22Rv1 (cell line): ENCODE measurements around the gene HOMEZ.

ENCODE experiments used
- H3K27ac ChIP-seq: fragments of 450-650 bp; 2 replicates; pipeline ENCODE4 v1.5.1; 2017
- ZFX ChIP-seq: fragments of 450-650 bp; IDR thresholded peaks from 2 replicates; pipeline ENCODE4 v1.6.1; 2017; ENCODE audit warnings: antibody characterized with exemption, borderline replicate concordance
- TF ChIP-seq, protein P1 (sequence below): fragments of 450-650 bp; IDR thresholded peaks from 2 replicates; pipeline ENCODE4 v1.5.1; 2017; ENCODE audit warnings: mild to moderate bottlenecking

Gene HOMEZ

DNA sequence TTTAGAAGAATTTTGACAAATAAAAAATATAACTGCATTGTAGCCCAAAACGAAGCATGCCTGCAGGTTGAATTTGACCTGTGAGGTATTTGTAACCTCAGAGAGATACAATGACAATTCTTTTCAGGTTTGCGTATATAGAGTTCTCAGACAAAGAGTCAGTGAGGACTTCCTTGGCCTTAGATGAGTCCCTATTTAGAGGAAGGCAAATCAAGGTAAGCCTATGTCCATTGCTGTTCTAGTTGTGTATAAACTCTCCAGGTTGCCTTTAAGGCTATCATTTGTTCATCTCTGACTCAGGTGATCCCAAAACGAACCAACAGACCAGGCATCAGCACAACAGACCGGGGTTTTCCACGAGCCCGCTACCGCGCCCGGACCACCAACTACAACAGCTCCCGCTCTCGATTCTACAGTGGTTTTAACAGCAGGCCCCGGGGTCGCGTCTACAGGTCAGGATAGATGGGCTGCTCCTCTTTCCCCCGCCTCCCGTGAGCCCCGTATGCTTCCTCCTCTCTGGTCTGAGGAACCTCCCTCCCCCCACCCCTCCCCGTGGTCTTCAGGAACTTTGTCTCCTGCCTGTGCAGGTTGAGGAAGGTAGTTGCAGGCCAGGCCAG lies 38.0 kb upstream of the HOMEZ start:
- TF ChIP-seq, protein P1, sequence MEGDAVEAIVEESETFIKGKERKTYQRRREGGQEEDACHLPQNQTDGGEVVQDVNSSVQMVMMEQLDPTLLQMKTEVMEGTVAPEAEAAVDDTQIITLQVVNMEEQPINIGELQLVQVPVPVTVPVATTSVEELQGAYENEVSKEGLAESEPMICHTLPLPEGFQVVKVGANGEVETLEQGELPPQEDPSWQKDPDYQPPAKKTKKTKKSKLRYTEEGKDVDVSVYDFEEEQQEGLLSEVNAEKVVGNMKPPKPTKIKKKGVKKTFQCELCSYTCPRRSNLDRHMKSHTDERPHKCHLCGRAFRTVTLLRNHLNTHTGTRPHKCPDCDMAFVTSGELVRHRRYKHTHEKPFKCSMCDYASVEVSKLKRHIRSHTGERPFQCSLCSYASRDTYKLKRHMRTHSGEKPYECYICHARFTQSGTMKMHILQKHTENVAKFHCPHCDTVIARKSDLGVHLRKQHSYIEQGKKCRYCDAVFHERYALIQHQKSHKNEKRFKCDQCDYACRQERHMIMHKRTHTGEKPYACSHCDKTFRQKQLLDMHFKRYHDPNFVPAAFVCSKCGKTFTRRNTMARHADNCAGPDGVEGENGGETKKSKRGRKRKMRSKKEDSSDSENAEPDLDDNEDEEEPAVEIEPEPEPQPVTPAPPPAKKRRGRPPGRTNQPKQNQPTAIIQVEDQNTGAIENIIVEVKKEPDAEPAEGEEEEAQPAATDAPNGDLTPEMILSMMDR = no peak
- no peak for TF ChIP-seq ZFX
- peak overlapping the region; percentile 96; the same call in 1 of the 2 replicates for H3K27ac ChIP-seq

DNA sequence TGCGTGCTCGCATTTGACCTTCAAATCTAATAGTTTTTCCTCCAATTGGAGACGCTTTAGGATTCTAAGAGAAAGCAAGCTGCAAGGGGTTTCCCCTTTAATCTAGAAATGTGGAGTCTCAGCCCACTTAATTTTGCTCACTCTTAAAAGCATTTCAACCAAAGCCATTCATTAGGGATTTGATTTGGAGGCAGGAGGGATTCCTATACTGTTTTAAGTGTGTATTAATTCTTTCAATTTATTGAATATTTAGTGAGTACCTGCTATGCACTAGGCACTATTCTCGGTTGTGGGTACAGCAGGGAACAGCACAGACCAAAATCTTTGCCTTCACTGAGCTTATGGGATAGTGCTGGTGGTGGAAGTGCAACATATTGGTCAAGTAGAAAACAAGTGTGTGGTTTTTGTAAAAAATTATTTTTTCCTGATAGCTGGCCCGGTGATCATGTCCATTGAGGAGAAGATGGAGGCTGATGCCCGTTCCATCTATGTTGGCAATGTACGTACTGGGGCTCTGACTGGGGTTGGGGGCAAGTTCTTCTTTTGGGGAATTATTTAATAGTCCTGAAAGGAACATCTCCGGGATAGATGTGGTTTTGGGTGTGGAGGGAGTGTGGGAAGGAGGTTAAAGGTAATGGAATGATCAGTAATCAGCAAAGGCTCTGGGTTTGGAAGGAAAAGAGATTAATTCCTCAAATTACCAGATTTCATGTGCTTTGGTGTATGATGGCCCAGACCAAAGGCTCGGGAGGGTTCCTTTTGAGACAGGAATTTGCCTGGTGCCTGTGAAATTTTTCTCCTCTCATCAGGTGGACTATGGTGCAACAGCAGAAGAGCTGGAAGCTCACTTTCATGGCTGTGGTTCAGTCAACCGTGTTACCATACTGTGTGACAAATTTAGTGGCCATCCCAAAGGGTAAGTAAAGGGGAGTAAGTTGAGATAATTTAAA lies 36.9 kb upstream of the HOMEZ start:
- H3K27ac ChIP-seq = peak overlapping the region; percentile 96
- no peak for TF ChIP-seq ZFX
- TF ChIP-seq, protein P1 = no peak

DNA sequence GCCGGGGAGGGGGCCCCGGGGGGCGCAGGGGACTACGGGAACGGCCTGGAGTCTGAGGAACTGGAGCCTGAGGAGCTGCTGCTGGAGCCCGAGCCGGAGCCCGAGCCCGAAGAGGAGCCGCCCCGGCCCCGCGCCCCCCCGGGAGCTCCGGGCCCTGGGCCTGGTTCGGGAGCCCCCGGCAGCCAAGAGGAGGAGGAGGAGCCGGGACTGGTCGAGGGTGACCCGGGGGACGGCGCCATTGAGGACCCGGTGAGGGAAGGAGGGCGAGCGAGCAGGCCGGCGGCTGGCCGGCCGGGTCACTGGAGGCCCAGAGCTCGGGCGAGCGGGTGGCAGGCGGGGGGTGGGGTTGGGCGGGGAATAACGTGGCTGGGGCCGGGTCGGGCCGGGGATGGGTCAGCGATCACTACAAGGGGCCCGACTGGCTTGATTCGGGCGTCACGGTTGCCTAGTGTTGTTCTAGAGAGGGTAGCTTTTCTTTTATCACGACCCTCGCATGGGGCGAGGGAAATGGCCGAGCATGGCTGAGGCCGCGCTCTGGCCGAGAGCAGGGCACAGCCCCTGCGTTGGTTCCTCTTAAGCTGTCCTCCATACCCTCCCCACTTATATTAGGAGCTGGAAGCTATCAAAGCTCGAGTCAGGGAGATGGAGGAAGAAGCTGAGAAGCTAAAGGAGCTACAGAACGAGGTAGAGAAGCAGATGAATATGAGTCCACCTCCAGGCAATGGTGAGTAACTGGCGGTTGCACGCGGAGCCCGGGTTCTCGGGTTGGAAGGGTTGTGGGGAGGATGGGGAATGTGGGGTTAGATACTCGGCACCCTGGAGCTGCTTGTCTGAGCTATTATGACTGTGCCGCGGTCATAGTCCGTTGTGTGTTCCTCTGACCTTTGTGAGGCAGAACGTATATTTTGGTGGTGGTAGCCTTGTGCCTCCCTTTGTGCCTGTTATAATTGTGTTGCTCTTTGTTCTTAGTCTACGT lies 35.9 kb upstream of the HOMEZ start:
- TF ChIP-seq, protein P1 = peak; percentile 5; the same call in 1 of the 2 replicates
- TF ChIP-seq ZFX = no peak
- H3K27ac ChIP-seq = peak overlapping the region; percentile 96

DNA sequence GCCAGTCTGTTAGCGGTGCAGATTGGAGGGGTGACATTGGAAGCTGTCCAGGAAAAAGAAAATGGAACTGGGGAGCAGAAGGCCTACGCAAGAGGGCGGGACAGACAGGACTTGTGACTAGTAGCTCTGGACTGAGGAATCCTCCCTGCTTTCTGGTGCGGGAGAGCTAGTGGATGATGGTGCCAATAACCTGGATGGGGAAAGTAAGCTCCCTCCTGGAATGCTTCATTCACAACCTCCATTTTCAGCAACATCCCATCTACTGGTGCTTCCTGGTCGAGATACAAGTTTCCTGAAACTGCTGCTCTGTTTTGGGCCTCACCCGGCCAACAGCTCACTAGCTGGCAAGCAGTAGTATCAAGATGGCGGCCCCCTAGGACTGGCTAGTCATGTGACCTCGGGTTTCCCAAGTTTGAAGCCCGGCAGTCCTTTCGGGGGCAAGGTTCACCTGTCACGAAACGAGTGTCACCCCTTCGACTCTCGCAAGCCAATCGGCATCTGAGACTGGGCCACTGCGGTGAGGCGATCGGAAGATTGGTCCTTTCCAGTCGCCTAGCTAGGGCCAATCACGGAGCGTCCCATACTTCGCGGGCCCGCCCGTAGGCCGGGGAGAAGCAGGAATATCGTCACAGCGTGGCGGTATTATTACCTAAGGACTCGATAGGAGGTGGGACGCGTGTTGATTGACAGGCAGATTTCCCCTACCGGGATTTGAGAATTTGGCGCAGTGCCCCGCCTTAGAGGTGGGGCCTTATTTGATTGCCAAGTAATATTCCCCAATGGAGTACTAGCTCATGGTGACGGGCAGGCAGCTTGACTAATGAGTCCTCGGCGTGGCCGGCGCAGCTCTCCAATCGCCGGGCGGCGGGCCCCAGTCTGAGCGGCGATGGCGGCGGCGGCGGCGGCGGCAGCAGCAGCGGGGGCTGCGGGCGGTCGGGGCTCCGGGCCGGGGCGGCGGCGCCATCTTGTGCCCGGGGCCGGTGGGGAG lies 34.9 kb upstream of the HOMEZ start, which contains the start of gene PABPN1:
PABPN1 (plus strand) TSS at position 874 of the 988 bp plus-strand sequence; CDS start at position 887, 13 bp downstream.
- TF ChIP-seq, protein P1 = no peak; the same call in 1 of the 2 replicates
- no peak for TF ChIP-seq ZFX
- peak within 1 kb of the TSS; percentile 96 for H3K27ac ChIP-seq

DNA sequence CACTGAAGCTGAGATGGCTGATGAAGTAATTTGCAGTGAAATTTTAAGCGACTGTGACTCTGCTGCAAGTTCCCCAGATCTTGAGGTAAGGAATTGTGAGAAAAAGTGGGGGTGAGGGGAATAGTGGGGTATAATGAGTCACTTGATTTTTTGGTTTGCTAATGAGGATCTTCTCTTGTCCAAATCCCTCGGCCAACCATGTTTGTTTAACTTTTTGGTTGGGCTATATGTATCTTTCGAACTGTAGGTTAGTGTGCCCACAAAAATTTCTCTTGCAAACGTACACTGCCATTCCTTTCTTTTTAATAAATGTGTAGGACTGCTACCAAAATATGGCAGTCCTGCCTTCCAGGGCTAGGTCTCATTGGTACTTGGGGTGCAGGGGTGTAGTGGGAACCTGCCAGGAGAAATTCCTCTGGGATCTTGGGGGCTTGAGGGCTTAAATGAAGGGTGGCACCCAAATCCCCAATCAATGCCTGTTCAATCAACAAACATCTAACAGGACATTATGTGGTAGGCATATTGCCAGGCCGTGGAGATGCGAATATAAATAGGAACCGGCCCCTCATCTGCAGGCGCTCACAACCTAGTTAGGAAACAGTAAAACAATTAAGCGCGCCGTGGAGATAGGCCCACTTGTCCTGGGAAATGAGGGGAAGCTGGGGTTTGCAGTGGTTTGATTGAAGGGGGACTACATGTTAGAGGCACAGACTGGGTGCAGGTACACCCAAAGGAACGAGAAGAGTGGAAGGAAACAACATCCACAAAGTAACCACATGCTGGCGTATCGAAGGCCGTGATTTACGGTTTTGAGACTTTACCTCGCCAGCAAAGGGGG lies 34.0 kb upstream of the HOMEZ start:
- H3K27ac ChIP-seq = peak overlapping the region; percentile 96
- no peak for TF ChIP-seq ZFX
- TF ChIP-seq, protein P1 = no peak
